Bone marrow (tissue), 2 donors: ENCODE data around the gene B3GAT1.
A peak's percentile ranks its signal among the peaks of the same experiment; 100 is the strongest.

Experiments
- DNase-seq, 2 donors: peaks; one replicate each; lab custom pipeline; 2025; lab: John Stamatoyannopoulos, UW

B3GAT1 gene

GRCh38 chr11:134371436-134372185 is 40.4 kb downstream of the B3GAT1 start:
- DNase-seq = no peak

- DNase-seq = no peak
These were observed 41.3 kb downstream of the B3GAT1 start for GRCh38 chr11:134370526-134371435.

- DNase-seq = no peak
These were observed 42.2 kb downstream of the B3GAT1 start for GRCh38 chr11:134369656-134370525.

- DNase-seq = no peak
These were observed 44.3 kb downstream of the B3GAT1 start for GRCh38 chr11:134367781-134368180.

- no peak for DNase-seq
These were observed 45.8 kb downstream of the B3GAT1 start for GRCh38 chr11:134366254-134366653.

GRCh38 chr11:134365011-134365925 is 46.8 kb downstream of the B3GAT1 start:
- DNase-seq = no peak

GRCh38 chr11:134364261-134364660 is 47.8 kb downstream of the B3GAT1 start:
- DNase-seq = no peak

- DNase-seq = no peak
These were observed 48.5 kb downstream of the B3GAT1 start for GRCh38 chr11:134363592-134363991.

- DNase-seq = no peak
These were observed 48.9 kb downstream of the B3GAT1 start for GRCh38 chr11:134363161-134363560.

- DNase-seq = no peak
These were observed 49.7 kb downstream of the B3GAT1 start for GRCh38 chr11:134362192-134362901.

GRCh38 chr11:134361661-134362060 is 50.4 kb downstream of the B3GAT1 start:
- no peak for DNase-seq

GRCh38 chr11:134360050-134360835 is 51.8 kb downstream of the B3GAT1 start:
- peak; percentile 2 to 10 for DNase-seq

- no peak for DNase-seq
These were observed 52.4 kb downstream of the B3GAT1 start for GRCh38 chr11:134359646-134360045.

GRCh38 chr11:134358856-134359490 is 53.1 kb downstream of the B3GAT1 start:
- no peak for DNase-seq

- DNase-seq = no peak
These were observed 53.7 kb downstream of the B3GAT1 start for GRCh38 chr11:134358165-134358855.

- no peak for DNase-seq
These were observed 54.5 kb downstream of the B3GAT1 start for GRCh38 chr11:134357545-134357839.

GRCh38 chr11:134356656-134357544 is 55.1 kb downstream of the B3GAT1 start:
- DNase-seq = no peak

- no peak for DNase-seq
These were observed 56.4 kb downstream of the B3GAT1 start for GRCh38 chr11:134355656-134356055.
